NK-92 (cell line): ENCODE results near the gene DYNC1H1.
"Not testable (repeated sequence)": the region's sequence is repeated elsewhere in the genome, so short reads cannot be mapped to it uniquely, and the experiment has no call there.

Experiments
- DNase-seq: peaks from one replicate; lab custom pipeline; 2025; ENCODE audit not compliant: unreplicated experiment; lab: John Stamatoyannopoulos, UW

DYNC1H1 gene

DNA sequence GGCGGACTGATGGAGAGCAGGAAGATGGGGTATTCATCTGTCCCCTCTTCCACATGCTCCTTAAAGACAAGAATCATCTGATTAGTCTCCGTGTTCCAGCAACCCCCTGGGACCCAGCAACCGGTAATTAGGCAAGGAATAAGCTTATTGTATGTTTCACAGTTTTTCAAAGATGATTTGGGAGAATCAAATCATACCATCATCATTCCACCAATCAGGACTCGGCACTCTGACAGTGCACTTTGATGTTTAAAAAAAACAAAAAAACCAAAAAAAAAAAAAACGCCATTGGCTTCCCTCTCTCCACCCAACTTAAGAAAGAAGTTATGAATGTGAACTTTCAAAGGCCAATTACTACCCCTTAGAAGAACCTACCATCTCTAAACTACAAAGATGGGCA is 1.3 kb upstream of the DYNC1H1 start:
- DNase-seq = no peak

DNA sequence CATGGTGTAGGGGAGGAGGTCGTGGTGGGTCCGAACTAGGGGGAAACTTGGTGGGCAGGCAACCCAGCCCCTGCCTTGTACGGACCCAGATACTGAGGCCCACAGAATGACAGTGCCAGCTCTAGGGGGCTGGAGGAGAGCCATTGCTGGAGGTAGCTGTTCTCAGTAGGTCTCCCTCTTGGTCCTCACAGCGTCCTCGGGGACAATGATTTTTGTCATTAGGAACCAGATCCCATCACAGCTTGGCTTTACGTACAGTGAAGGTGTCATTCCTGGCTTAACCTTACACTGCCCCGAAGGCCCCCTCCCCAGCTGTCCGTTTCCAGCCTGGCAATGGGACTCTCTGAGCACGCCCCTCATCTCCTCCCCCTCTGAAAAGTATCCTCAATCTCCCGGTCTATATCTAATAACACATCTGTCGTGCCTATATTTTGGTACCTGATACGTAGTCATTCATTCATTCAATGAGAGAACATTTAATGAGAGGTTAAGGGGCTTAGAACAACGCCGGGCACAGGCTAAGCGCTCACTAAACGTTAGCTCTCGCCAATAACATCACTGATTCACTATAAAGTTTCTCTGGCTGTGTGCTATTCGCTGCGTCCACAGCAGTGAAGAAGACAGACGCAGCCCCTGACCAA is 597 bp upstream of the DYNC1H1 start:
- no peak for DNase-seq

DNA sequence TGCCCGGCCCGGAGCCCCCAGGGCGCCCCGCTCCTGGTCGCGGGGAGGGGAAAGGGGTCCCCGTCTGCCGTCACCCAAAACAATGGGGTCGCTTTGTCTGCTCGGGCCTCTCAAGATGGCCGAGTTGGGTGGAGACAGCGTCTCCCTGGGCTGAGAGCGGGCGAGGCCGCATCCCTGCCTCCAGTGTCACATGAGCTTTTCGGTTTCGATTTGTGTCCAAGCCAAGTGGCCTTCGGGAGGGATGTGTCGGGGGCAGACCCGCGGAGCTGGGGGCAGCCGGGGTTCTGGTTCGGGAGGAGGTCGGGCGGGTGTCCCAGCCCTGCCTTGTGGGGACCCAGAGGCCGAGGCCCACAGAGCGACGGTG is 790 bp downstream of the DYNC1H1 start:
- no peak for DNase-seq

DNA sequence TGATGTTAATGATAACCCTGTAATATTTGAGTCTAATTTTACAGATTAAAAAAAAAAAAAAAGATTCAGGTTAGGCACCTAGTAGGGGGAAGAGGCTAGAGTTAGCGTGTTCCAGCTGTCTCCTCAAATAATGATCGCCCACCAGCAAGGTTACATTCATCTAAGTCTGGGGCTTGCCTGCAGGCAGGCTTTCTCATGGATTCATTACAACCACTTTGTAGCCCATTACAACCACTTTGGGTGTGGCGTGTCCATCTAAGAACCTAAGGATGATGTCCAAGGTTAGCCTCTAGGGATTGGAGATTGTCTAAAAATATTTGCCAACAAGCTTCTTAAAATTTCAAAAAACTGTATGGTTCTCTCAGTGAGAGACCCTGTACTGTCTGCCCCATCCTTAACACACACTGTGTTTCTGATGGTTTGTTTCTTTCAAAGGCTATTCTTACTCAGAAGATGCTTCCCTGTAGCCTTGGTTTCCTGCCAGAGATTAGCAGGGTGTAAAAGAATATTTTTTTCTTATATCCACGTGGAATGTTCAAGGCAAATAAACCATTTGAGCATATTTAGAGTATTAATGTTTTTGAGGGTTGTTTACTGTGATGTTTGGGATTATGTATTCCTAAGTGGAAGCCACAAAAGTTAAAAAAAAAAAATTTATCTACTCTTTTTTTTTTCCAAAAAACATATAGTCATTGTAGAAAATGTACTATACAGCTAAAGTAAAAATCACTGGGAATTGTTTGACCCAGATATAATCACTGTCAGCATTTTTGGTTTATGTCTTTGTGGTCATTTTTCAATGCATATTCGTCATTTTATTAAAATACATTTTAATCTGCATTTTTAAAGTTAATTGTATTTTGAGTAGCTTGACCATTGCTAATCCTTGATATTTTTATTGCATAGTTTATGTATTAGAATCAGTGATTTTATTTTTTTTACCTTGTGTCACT is 1.7 kb downstream of the DYNC1H1 start:
- no peak for DNase-seq

DNA sequence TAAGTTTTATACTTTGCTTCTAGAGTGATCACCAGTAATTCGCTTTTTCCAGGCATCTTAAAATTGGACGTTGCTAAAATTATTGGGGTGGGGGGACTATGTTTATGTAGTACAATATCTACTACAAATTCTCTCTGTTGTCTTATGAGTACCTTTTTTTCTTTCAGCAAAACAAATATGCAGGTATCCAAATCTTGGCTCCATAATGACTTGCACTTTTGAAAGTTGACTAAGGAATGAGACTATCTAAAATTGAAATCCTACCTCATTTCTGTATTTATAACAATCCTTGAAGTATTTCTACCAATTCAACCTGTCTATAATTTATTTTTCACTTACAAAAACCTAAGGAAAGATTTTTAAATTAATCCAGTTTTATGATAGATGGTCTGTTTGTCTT is 2.4 kb downstream of the DYNC1H1 start:
- DNase-seq = no peak

DNA sequence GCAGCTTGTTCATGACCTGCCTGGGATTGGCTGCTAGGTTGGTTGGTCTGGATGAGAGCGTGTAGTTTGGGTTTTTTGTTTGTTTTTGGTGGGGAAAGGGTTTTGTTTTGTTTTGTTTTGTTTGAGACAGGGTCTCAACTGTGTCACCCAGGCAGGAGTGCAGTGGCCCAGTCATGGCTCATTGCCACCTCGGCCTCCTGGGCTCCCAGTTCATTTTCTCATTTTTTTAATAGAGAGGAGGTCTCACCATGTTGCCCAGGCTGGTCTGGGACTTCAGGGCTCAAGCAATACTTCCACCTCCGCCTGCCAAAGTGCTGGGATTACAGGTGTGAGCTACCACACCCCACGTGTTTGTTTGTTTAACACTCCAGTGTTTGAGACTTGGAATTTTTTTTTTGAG is 3.8 kb downstream of the DYNC1H1 start:
- no peak for DNase-seq

DNA sequence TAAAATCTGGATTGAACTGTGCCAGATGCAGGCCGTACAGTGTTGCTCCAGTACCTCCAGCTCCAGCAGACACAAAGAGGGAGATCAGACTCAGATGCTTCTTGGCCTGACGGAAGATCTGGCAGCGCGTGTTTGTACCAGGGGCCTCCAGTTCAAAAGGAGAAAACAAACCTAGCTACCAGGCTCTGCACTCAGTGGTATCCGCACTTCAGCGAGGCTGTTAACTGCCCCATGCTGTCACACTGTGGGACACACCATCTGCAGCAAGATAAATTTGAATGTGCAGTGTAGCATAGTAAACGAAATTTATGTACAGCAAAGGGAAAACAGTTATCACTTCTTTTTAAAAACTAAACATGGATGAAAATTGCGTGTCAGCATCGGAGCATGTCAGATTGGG is 5.1 kb downstream of the DYNC1H1 start:
- DNase-seq = no peak

DNA sequence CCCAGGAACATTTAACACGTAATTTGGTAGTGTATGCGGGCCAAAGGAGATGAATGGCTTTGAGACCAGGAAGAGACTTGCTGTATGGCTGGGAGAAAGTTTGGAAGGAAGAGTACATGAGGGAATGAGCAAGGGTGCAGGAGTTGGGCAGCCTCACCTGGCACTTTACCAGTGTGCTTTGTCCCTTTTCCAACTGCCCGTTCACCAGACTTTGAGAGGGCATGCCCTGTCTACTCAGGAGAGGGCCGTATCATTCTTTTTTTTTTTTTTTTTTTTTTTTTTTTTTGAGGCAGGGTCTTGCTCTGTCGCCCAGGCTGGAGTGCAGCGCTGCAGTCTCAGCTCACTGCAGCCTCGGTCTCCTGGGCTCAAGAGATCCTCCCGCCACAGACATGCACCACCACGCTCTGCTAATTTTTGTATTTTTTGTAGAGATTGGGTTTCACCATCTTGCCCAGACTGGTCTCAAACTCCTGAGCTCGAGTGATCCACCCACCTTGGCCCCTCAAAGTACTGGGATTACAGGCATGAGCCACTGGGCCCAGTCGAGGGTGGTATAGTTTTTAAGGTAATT is 6.5 kb downstream of the DYNC1H1 start:
- DNase-seq = no peak

DNA sequence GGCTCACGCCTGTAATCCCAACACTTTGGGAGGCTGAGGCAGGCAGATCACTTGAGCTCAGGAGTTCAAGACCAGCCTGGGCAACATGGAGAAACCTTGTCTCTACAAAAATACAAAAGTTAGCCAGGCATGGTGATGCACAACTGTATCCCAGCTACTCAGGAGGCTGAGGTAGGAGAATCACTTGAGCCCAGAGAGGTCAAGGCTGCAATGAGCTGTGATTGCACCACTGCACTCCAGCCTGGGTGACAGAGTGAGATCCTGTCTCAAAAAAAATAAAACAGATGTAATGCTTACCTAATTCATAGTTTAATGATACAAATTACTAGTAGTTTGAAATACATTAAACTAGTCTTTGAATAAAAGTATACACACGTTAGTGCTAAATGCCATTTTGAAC is 7.1 kb downstream of the DYNC1H1 start:
- not testable (repeated sequence) for DNase-seq

DNA sequence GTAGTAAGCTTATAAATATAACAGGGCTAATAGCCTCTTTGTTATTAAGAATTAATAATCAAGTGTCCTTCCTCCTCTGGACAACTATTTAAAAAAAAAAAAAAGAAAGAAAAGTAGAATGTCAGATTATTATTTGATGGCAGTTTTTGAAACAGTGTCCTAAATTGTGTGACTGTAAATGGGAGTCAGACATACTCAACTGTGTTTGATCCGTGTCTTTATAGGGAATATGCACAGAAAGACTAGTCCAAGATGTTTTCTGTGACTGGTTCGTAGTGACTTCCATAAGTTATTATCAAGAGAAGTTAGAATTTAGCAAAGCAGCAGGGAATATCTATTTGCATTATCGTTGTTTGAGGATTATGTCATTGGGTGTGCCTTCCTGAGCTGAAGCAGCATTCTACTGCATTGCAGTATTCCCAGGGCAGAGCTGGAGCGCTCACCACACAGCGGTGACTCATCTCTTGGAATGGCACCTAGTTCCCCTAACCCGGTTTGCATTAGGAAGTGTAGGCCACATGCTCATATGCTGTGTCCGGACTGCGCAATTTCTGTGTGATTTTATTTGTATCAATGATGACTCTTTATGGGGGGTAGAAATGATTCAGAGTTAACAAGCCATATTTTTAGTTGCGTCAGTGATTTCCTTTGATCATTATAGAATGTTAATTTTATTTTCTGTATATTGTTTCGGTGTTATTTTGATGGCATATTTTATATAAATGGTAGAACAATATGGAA is 7.9 kb downstream of the DYNC1H1 start:
- DNase-seq = no peak

DNA sequence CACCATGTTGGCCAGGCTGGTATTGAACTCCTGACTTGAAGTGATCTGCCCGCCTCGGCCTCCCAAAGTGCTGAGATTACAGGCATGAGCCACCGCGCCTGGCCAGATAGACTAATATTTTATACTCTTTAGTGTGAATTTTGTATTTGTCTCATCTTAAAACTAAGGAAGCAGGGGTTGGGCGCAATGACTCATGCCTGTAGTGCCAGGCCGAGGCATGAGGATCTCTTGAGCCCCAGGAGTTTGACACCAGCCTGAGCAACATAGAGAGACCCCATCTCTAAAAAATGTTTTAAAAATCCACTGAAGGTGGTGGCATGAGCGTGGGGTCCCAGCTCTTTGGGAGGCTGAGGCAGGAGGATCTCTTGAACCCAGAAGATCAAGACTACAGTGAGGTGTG is 9.0 kb downstream of the DYNC1H1 start:
- no peak for DNase-seq

DNA sequence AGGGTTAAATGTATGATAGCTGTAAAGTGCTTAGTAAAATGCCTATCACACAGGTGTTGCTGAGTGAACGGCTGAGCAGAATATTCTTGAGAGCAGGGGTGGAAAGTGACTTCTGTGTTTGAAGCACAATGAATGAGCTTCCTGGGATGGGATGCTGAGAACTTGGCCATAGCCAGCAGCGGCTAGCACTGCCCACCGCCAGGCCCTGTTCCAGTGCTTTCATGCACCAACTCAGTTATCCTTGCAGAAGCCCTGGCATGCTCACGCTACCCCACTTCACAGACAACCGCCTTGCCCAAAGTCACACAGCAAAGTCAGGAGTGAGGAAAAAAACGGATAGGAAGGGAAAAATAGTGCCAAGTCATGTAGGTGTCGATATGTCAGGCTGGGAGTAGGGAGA is 10.9 kb downstream of the DYNC1H1 start:
- DNase-seq = no peak

DNA sequence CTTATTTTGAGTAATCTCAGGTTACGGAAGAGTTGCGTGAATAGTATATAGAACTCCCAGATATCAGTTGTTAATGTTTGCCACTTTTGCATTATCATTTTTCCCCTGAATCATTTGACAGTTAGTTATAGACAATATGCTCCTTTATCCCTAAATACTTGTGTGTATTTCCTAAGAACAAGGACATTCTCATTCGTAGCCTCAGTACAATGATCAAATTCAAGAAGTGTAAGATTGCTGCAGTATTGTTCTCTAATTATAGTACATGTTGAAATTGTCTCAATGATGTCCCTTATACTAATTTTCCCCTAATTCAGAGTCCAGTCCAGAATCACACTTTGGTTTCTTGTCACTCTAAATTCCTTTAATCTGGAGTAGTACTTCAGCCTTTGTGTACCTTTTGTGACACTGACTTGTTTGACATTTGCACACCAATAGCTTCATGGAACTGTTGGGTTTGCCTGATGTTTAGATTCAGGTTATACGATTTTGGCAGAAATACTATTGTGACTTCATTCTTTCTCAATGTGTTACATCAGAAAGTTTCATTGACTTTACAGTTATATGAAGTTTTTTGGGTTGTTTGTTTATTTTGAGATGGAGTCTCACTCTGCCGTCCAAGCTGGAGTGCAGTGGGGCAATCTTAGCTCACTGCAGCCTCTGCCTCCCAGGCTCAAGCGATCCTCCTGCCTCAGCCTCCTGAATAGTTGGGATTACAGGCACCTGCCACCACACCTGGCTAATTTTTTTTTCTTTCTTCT is 13.1 kb downstream of the DYNC1H1 start:
- DNase-seq = no peak

DNA sequence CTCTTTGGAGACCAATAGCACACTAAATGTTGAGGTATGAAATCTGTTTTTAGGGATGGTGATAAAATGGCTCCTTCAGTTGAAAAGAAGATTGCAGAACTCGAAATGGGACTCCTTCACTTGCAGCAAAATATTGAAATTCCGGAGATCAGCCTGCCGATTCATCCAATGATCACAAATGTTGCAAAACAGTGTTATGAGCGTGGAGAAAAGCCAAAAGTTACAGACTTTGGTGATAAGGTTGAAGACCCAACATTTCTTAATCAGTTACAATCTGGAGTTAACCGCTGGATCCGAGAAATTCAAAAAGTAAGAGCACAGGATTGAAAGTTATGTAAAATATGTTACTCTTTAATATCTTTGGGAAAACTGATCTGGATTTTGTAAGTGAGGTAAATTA is 15.3 kb downstream of the DYNC1H1 start:
- no peak for DNase-seq

DNA sequence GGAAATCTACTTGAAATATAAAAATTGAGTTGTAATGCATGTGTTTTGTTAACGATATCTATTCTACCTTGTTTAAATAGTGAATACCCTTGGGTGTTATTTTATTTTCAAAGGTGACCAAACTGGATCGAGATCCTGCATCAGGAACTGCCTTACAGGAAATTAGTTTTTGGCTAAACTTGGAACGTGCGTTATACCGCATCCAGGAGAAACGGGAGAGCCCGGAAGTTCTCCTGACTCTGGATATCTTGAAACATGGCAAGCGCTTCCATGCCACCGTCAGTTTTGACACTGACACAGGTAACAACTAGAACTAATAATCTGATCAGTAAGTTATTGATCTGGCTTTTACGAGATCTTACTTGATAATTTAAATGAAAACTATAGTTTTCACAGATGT is 15.9 kb downstream of the DYNC1H1 start:
- DNase-seq = no peak

DNA sequence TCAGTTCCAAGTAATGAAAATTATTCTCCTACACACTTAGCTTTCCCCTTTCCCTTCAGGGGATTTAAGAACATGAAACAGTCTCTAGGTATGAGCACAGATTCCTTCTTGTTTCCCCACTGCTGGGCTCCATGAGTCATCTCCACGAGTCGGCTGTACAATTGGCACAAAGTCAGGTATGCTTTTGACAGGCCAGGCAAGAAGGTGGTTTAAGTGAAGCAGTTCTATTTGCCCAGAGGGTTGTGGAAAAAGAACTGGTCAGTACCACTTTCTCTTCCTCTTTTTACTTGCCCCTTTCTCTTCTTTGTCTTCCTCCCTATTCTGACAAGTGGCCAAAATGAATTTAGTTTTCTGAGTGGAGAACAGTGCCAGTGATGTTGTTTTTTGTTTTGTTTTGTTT is 16.3 kb downstream of the DYNC1H1 start:
- DNase-seq = no peak

DNA sequence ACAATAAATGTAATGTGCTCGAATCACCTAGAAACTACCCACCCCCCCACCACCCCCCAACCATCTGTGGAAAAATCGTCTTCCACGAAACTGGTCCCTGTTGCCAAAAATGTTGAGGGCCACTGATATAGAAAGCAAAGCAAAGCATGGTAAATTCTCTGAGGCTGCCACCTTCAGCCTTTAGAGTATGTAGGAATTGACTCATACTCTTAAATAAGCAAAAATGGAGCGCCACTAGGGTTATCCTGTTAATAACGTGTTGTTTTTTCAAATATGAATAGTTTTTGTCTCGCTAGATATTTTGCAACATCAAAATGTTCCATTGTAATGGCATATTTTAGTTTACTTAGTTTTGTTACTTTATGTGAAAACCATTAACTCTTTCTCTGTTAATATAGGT is 18.2 kb downstream of the DYNC1H1 start:
- DNase-seq = no peak

DNA sequence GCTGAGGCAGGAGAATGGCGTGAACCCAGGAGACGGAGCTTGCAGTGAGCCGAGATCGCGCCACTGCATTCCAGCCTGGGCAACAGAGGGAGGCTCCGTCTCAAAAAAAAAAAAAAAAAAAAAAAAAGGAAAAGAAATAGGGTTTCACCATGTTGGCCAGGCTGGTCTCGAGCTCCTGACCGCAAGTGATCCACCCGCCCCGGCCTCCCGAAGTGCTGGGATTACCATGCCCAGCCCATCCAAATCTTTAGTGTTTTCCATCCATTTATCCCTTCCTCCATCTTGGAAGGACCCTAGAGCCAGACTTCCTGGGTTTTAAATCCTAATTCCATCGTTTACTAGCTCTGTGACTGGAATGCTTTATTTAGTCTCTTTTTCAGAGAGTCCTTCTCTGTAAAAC is 20.5 kb downstream of the DYNC1H1 start:
- not testable (repeated sequence) for DNase-seq

DNA sequence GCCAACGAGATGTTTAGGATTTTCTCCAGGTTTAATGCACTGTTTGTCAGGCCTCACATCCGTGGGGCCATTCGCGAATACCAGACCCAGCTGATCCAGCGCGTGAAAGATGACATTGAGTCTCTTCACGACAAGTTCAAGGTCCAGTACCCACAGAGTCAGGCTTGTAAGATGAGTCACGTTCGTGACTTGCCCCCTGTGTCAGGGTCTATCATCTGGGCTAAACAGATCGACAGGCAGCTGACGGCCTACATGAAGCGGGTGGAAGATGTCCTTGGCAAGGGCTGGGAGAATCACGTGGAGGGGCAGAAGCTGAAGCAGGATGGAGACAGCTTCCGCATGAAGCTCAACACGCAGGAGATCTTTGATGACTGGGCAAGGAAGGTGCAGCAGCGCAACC is 21.6 kb downstream of the DYNC1H1 start:
- DNase-seq = no peak

DNA sequence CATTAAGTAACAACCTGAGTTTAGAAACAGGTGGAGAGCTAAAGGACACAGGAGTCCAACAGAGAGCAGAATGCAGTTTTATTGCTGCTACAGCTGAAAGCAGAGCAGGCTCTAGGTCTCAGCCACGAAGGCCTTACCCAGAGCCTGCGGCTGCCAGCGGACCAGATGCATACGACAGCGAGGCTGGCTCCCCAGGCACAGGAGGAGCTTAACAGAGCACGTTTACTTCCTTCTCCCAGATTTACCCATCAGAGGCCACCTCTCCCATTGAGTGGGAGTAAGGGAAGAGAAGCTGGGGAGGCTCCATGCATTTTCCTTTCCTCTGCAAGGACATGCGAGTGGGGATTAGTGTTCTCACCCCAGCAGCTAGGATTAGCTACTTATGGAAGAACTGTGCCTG is 22.6 kb downstream of the DYNC1H1 start:
- no peak for DNase-seq

DNA sequence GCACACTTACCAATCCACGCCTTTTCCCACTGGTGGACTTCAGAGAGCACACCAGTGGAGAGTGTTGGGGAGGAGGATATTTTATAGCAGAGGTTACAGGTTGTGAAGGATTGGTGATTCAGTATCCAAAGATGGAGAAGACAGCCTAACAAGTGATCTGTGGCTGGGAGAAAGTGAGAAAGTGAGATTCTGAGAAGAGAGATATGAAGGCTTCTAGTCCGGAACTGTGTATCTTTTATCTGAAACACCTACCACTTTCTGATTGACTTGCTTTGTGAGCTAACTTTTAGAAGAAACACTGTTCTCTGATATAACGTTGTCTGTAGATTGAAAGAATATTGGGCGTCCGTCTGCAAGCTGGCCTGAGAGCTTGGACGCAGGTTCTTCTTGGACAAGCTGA is 24.0 kb downstream of the DYNC1H1 start:
- DNase-seq = no peak
